ENCODE results near the gene EBF3.

Gene EBF3

DNA sequence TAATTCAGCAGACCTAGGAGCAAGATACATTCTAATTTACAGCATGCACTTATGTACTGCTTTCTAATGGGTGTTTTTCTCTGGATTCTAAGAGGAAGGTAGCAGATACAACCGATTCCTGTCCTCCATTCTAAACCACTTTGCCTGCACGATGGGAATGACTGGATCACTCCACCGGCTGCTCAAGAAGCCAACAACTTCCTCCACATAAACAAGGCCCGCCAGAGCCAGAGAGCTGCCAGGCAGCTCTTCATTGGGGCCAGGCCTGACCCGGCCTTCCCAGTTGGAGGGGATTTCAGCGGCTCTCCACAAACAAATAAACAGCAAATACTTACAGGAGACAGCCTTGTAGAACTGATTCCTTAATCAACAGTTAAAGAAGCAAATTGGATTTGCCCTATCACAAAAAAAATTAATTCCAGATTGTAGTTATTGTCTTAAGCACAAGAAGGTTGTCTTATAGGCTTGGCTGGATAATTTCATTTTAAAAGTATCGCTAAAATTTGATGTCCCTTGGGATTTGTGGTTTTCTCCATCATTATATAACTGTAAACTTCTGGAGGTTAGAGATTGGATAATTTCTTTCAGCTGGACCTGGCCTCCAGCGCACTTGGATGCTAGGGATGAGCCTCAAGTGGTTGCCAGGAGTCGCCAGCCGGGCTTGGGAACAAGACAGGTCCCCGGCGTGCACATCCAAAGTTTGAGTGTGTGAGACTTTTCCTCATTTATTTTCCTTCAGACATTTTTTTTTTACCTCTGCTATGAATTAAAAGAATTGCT is 20.9 kb downstream of the EBF3 start:
- DNase-seq (ENCODE audit: low spot score), result no peak

DNA sequence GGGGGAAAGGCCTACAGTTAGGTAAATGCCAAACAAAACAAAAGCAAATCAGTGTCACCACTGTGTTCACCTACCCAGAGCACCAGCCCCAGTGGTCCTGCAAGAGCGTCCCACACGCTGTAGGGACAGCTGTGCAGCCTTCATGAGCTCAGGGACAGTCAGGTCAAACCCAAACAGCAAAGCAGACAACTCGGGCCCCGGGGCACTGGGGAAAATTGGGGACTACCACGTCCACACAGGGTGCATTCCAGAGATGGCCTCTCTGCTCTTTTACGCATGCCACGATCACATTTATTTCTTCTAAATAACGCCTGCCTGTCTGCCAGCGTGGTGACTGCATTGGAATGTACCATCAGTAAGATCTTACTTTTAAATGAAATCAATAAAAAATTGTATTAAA is 21.7 kb downstream of the EBF3 start:
- DNase-seq (ENCODE audit: low spot score), result no peak

DNA sequence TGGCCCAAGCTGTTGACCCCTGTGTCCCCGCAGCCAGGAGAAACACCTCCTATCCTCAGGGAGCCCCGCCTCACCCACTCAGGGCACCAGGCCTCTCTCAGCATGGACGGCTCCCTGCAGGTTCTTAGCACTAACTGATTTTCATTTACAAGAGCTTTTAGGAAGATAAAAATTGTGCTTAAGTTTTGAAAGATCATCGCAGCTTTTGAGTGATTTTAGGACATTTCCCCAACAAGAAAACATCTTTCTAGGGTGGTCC is 22.1 kb downstream of the EBF3 start:
- no peak for DNase-seq (ENCODE audit: low spot score)

DNA sequence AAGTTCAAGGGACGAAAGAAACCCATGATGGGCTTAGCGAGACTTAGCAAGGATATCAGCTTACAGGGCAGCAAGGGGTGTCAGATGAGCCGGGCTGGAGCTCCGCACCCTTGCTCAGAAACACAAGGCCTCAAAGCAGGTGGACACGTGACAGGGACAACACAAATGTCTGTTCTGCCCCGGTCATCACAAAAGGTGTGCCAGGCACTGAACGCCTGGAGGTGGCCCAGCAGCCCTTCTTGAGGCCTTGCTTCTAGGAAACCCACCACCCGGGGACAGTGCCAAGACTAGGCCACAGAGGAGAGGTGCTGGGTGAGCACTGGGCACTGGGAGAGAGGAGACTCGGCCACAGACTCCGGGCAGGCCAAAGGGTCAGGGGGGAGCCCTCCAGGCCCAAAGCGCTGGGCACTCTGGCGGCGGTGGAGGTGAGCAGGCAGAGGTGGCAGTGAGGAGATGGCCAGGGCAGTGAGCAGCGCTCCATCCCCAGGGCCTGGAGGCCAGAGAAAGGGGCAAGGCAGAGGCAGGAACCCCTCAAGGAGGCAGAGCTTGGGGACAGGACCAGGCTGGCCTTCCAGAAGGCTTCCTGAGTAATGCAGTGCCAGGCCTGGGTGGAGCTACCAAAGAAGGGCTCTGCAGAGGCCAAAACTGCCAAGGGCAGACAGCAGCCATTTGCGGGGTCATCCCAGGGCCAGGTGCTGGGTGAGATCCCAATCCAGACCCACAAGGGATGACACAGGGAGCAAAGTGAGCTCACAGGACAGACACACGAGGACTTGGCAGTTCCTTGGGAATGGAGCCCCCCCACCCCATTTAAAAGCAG is 22.7 kb downstream of the EBF3 start:
- no peak for DNase-seq (ENCODE audit: low spot score)

DNA sequence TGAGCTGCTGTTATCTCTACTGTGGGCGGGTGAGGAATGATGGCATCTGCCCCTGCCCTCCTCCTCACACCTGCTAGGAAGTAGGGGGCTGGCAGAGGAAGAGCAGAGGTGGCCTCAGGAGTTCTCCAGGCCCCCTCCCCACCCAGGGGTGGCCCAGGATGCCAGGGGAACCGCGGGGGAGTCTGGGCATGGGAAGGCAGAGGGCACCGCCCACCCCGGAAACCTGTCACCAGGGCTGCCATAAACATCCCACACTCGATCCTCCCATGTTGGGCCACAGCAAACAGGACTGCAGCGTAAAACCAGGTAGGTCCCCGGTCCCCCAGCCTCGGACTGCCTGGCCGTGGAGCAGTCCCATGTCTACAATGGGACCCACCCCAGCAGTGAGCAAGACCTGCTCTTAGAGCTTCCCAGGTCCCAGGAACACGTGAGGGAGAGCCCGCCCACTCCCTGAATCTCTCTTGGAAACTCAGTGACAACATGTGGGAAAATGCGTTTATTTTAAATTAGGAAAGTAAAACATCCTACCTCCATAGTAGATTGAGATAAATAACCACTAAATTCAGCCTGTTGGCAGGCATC is 23.4 kb downstream of the EBF3 start:
- DNase-seq (ENCODE audit: low spot score), result no peak

DNA sequence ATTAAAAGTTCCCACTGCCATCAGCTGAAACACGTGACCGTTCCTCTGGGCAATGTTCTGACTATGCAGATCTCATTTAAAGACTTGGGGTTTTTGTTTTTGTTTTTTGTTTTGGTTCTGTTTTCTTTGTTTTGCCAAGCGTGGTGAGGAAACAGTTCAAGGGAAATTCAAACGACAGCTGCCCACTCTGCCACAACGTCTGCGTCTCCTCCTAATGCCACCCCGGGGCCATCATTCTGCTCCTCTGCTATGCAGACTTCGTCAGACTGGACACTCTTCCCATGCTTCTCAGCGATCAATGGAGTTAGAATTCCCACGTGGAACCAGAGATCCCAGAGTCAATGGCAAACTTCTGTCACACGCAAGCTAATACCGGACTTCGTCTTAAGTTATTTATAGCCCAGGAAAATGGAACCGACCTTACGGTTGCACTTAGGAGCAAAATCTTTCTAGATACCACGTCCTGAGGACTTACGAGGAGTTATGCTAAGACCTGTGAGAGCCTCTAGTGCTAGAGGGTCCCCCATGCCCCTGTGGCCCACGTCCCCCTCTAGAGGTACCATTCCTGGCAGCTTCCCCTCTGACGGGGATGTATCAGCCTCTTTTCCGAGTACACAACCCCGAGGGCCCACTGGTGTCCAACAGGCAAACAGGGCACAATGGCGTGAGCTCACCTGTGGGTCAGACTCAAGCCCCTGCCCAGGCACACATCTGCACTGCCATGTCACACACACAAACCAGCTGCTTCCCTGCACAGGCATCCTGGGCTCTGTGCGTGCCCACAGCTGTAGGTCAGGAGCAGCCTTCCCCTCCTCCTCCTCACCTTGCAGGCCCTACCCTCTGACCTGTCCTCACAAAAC is 24.4 kb downstream of the EBF3 start:
- DNase-seq (ENCODE audit: low spot score), result no peak

- DNase-seq (ENCODE audit: low spot score), result no peak
Observed at GRCh38 chr10:129938460-129938859, 25.6 kb downstream of the EBF3 start.

DNA sequence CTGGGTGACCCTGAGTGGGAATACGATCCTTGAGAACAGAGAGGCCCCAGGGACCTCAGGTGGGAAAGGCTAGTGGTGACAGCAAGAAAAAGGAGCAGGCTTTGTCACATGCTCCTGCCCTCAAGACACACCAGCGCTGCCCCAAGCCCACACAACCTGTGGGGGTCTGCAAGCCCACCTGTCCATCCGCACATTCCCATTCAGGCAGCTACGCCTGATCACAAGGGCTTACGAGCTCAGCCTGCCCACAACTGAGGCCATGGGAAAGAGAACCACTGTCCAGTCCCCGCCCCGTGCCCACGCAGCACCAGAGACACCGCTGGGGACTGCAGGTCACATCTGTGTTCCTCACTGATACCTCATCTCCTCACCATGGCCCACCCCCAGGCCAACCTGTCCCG is 26.7 kb downstream of the EBF3 start:
- DNase-seq (ENCODE audit: low spot score), result no peak

GRCh38 chr10:129936923-129937300 is 27.2 kb downstream of the EBF3 start:
- DNase-seq (ENCODE audit: low spot score), result no peak

DNA sequence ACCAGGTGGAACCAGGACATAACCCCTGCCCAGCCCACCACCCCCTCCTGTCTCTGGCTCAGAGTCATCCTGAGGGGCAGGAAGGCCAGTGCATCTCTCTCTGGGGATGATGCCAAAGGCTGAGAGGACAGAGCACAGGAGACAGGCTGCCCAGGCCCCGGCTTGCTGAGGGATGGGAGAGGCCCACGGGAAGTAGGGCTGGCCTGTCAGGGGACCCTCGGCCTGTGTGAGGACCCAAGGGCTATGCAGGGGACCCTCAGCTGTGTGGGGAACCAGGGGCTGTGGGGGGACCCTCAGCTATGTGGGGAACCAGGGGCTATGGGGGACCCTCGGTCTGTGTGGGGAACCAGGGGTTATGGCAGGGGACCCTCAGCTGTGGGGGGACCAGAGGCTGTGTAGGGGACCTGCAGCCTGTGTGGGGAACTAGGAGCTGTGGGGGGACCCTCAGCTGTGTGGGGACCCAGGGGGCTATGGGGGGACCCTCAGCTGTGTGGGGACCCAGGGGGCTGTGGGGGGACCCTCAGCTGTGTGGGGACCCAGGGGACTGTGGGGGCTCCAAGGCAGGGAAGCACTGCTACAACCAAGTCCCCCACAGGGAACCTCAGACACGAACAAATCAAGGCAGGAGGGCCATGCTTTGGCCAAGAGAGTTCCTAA is 27.7 kb downstream of the EBF3 start:
- DNase-seq (ENCODE audit: low spot score), result no peak

GRCh38 chr10:129935867-129936152 is 28.3 kb downstream of the EBF3 start:
- DNase-seq (ENCODE audit: low spot score), result no peak

GRCh38 chr10:129935102-129935866 is 28.8 kb downstream of the EBF3 start:
- DNase-seq (ENCODE audit: low spot score), result no peak

DNA sequence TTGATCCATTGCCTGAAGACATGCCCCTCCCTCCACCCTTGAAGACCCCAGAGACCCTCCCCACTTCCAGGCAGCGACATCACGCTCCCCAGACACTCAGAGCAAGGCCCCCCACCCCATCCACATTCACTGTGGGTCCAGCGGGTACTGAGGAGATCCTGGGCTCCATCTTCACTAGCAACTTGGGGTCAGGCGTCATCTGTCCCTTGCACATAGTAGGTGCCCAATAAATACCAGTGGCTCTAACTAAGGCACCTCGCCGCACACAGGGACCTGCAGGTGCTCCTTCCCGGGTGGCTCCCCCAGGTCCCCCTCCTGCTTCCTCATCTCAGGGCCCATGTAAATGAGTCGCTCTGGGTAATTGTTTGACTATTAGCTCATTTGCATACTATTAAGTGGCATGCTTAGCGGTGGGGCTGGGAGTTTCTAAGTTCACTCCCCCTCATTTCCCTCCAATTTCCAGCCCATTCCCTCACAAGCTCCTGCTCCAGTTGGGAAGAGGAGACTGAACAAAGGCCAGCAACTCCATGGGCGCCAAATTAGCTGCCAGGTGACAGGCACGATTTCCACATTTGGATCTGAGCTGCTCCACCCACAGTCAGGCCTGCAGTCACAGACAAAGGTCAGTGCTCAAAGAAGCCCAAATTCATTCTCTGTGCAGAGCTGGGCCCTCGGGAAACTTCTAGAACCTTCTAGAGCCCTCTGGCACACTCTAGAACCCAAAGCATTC is 29.7 kb downstream of the EBF3 start:
- no peak for DNase-seq (ENCODE audit: low spot score)

- no peak for DNase-seq (ENCODE audit: low spot score)
Observed at GRCh38 chr10:129933456-129934092, 30.5 kb downstream of the EBF3 start.

GRCh38 chr10:129932751-129933433 is 31.2 kb downstream of the EBF3 start:
- DNase-seq (ENCODE audit: low spot score), result no peak

DNA sequence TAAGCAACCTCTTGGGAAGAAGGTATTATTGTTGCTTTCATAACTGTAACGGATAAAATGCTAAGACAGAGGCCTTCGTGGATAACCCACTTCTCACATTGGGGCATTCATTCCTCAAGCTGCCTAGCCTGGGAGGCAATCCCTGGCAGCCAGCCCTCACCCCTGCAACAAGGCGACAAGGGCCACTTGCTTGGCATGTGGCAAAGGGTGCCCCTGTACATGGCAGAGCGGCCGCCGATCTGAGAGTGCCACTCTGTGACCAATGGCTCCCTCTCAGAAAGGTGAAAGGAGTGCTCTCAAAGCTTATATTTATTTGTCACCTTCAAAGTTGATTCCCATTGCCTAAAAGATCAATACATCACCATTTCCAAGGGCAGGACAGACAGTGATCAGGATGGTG is 31.9 kb downstream of the EBF3 start:
- no peak for DNase-seq (ENCODE audit: low spot score)

- no peak for DNase-seq (ENCODE audit: low spot score)
Observed at GRCh38 chr10:129929343-129930292, 34.5 kb downstream of the EBF3 start.

DNA sequence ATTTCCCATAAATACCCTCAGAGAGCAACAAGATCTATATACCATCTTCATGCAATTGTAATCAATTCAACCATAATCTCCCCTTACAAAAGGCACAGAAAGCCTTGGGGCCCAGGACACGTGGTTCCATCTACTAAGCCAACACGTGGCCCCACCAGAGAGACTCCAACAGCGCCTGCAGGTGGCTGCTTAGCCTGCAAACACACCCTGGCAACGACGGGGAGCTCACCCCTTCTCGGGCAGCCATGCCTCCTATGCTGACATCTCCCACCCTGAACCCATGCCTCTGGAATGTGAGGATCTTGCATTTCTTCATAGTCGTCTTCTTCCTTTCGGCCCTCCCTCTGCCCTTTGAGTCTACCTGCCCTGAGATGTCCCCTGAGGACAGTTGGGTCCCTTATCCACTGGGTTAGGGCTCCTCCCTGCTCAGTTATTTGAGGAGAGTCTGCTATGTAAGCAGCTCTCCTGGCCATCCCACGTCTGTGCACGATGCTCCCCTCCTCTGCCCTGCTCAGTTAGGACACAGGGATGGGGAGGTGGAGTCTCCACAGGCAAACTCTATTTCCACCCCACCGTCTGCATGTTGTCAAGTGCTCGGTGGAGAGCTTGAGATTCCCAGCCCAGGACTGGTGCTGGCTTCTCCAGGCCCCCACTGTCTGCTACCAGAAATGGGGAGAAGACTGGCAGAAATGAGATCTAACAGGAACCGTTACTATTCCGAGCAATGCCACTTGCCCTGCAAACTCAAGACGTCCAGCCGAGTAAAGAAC is 36.5 kb downstream of the EBF3 start:
- no peak for DNase-seq (ENCODE audit: low spot score)

Data from GM03348 (cell line).